Bronchial epithelial cell (primary cell): ENCODE measurements around the gene LAMB3. TPM values are rescaled to one million over a fixed set of nuclear protein-coding genes. Genes with fewer than 3 reads are reported as not detected.

ENCODE experiments used
- DNase-seq: peaks from one replicate; pipeline ENCODE4 v3.0.0-alpha.2; 2010; ENCODE audit warnings: low read depth
- FAIRE-seq: peaks from 2 replicates; lab custom pipeline; 2011; peaks lifted over from hg19 to GRCh38; lab: Jason Lieb, UNC
- H3K27me3 ChIP-seq: 2 replicates; pipeline ENCODE4 v1.5.1; 2011; ENCODE audit warnings: low read length; ENCODE audit not compliant: control insufficient read depth, insufficient read depth
- H3K36me3 ChIP-seq: 2 replicates; pipeline ENCODE4 v1.5.1; 2011; ENCODE audit warnings: low read length; ENCODE audit not compliant: control insufficient read depth, insufficient read depth
- H3K4me3 ChIP-seq: 2 replicates; pipeline ENCODE4 v1.5.1; 2011; ENCODE audit warnings: mild to moderate bottlenecking, low read depth, low read length, control low read depth
- CTCF ChIP-seq: IDR thresholded peaks from 2 replicates; pipeline ENCODE4 v1.5.1; 2011; ENCODE audit warnings: mild to moderate bottlenecking, moderate library complexity, low read length, control low read depth, inconsistent platforms; ENCODE audit not compliant: insufficient read depth, severe bottlenecking
- total RNA-seq: library from RNA; depleted of rRNA; stranded (reverse); fragments of >200 nt; gene quantifications from 2 replicates; pipeline ENCODE4 v1.2.1, GENCODE V29; 2014

LAMB3 gene
- total RNA-seq, 1 donor from 2014 or later, result 3,106 TPM

- H3K27me3 ChIP-seq, result no peaks in the 10 kb centered on the region
- FAIRE-seq, result no peak
These were observed 15.5 kb upstream of the LAMB3 start for GRCh38 chr1:209667708-209668107.

GRCh38 chr1:209667103-209667502 lies 14.9 kb upstream of the LAMB3 start:
- Histone ChIP-seq H3K27me3 (no peaks in the 10 kb centered on the region), H3K4me3 (no peak overlapping the region), H3K36me3 (no peaks in the 10 kb centered on the region)
- FAIRE-seq, result peak; percentile 55
- no peak for TF ChIP-seq CTCF
- no peak for DNase-seq

More at GRCh38 chr1:209667708-209668107, 15.5 kb upstream of the LAMB3 start:
- no peak for DNase-seq
- TF ChIP-seq CTCF, result no peak
- Histone ChIP-seq H3K36me3 (no peaks in the 10 kb centered on the region), H3K4me3 (no peak overlapping the region)

- no peak overlapping the region for H3K4me3 ChIP-seq
- TF ChIP-seq CTCF, result no peak
- DNase-seq, result peak; percentile 62
- FAIRE-seq, result no peak
- H3K27me3 ChIP-seq, result no peaks in the 10 kb centered on the region
- H3K36me3 ChIP-seq, result no peaks in the 10 kb centered on the region
These were observed 10.7 kb upstream of the LAMB3 start for GRCh38 chr1:209662879-209663327.

- TF ChIP-seq CTCF, result no peak
- DNase-seq (no peak), FAIRE-seq (no peak)
- Histone ChIP-seq H3K36me3 (no peaks in the 10 kb centered on the region), H3K27me3 (no peaks in the 10 kb centered on the region), H3K4me3 (no peak overlapping the region)
These were observed 8.8 kb upstream of the LAMB3 start for GRCh38 chr1:209661071-209661470.

- no peak overlapping the region for H3K4me3 ChIP-seq
- no peaks in the 10 kb centered on the region for H3K36me3 ChIP-seq
- no peak for TF ChIP-seq CTCF
- H3K27me3 ChIP-seq, result no peaks in the 10 kb centered on the region
- FAIRE-seq (no peak), DNase-seq (peak; percentile 77)
These were observed 7.7 kb upstream of the LAMB3 start for GRCh38 chr1:209659909-209660308.

- Histone ChIP-seq H3K27me3 (no peaks in the 10 kb centered on the region), H3K4me3 (no peak overlapping the region), H3K36me3 (no peaks in the 10 kb centered on the region)
- no peak for FAIRE-seq
- DNase-seq, result peak; percentile 89
- no peak for TF ChIP-seq CTCF
These were observed 5.7 kb upstream of the LAMB3 start for GRCh38 chr1:209657918-209658317.
